ENCODE results near the gene UTP11. TPM values are rescaled to one million over a fixed set of nuclear protein-coding genes. Genes with fewer than 3 reads are reported as not detected.

UTP11 gene
- total RNA-seq, 2 donors from 2014 or later: 59.9 to 60.0 TPM

DNA sequence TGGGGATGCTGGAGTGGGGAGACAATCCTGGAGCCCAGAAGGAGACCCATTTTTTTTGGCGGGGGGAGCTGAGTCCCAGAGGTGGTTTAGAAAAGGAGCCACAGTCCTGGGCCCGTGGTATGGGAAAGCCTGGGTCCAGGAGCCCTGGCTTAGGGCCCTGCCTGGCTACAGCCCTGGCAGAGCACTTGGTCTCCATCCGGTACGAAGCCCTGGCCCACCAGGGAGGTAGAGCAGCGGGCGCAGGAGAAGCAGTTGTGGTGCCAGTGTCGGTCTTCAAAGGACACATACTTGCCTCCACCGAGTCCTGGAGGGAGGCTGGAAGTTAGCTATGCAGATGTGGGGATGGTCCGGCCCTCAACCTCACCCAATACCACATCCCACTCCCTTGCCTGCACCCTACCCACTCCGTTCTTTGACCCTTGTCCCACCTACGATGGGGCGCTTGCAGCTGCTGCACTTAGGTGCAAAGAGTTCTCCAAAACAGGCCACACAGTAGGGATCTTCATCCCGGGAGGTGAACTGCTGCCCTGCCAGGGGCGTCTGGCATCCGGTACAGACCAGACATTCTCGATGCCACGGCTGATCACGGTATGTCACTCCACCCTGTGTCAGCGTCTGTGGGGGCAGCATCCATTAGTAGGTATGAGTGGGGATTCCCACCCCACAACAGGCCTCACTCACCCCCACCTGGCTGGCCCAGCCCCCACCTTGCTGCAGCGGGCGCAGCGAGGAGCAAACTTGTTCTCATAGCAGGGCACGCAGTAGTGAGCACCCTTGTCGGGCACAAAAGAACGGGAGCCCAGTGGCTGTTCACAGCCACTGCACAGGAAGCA, 15.1 kb upstream of the UTP11 start:
- Mint-ChIP-seq H3K27ac (peak overlapping the region; percentile 95 to 98), H3K4me1 (ENCODE audit: low read depth in 2 of 2) (peaks cover 36 to 52% of the 10 kb centered on the region in 2 donors), H3K27me3 (no peaks in the 10 kb centered on the region)

GRCh38 chr1:37998089-37998808, 14.3 kb upstream of the UTP11 start:
- H3K4me3 Mint-ChIP-seq: peak overlapping the region; percentile 83
- H3K27me3 Mint-ChIP-seq: no peaks in the 10 kb centered on the region
- no peak for DNase-seq (ENCODE audit: low spot score)
- H3K4me1 Mint-ChIP-seq (ENCODE audit: low read depth in 2 of 2): peaks cover 38 to 54% of the 10 kb centered on the region in 2 donors
- ATAC-seq: no peak
- peak overlapping the region; percentile 95 to 98 for H3K27ac Mint-ChIP-seq
- no peaks in the 10 kb centered on the region for H3K9me3 Mint-ChIP-seq
- H3K36me3 Mint-ChIP-seq: peaks cover 4% of the 10 kb centered on the region

More for the DNA sequence above, 15.1 kb upstream of the UTP11 start:
- no peak overlapping the region for H3K4me3 Mint-ChIP-seq
- H3K36me3 Mint-ChIP-seq: peaks cover 4% of the 10 kb centered on the region
- H3K9me3 Mint-ChIP-seq: no peaks in the 10 kb centered on the region
- DNase-seq (ENCODE audit: low spot score) (no peak), ATAC-seq (no peak)

GRCh38 chr1:37998913-37999429, 13.6 kb upstream of the UTP11 start:
- no peaks in the 10 kb centered on the region for H3K9me3 Mint-ChIP-seq
- no peak for DNase-seq (ENCODE audit: low spot score)
- H3K27me3 Mint-ChIP-seq: no peaks in the 10 kb centered on the region
- peaks cover 4% of the 10 kb centered on the region for H3K36me3 Mint-ChIP-seq
- ATAC-seq: no peak
- peaks cover 41 to 61% of the 10 kb centered on the region in 2 donors for H3K4me1 Mint-ChIP-seq (ENCODE audit: low read depth in 2 of 2)
- H3K27ac Mint-ChIP-seq: peak overlapping the region; percentile 95 to 98
- H3K4me3 Mint-ChIP-seq: peak overlapping the region; percentile 83

DNA sequence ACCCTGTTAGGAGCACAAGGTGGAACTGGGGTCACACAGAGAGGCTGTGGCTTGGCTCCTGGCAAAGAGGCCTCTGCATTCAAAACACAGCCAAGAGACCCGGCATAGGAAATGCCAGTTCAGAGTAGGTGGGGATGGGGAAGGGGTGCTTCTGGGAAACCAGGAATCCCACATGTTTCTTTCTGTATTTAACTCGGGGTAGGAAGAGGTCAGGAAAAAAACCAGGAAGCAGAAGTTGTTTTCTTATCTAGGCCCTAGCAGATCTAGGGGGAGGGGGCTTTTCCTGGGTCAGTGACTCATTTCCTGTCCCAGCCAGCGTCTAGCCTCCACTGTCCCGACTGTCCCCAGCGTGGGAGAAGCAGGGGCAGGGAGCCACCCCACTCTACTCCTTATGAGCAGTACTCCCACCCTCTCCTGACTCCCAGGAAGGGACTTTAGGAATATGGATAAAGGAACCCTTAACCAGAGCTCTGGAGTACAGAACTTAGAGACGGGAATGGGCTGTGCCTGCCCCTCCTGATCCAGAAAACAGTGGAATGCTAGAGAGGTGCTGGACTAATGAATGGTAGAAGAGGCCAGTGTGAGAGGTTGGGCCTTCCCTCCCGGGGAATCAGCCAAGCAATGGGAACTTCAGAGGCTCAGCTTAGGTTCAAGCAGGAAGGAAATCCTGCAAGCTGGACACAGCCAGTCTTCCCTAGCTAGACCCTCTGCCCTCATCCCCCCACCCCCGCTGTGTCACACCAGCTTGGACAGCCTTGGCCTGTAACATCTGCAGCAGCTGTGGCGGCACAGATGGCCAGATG, 12.9 kb upstream of the UTP11 start:
- ATAC-seq: peak in 1 of 2 donors; percentile 70
- peak; percentile 69 for DNase-seq (ENCODE audit: low spot score)
- H3K27ac Mint-ChIP-seq: peak overlapping the region; percentile 95 to 98
- H3K27me3 Mint-ChIP-seq: no peaks in the 10 kb centered on the region
- peaks cover 47 to 65% of the 10 kb centered on the region in 2 donors for H3K4me1 Mint-ChIP-seq (ENCODE audit: low read depth in 2 of 2)
- no peaks in the 10 kb centered on the region for H3K9me3 Mint-ChIP-seq
- H3K36me3 Mint-ChIP-seq: peaks cover 4% of the 10 kb centered on the region
- peak overlapping the region; percentile 83 for H3K4me3 Mint-ChIP-seq

DNA sequence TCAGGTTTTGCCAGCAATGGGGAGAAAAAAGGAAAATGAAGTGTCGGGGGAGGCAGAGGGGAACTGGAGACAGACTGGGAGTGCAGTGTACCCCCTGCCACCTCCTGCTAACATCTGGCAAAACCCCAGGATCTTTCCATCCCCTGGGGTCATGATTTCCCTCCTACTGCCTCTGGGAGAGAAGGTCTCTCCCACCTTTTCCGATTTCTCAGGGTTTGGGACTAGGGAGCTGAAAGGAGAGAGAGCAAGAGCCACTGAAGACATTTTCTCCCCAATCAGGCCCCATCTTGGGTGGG, 12.4 kb upstream of the UTP11 start:
- H3K36me3 Mint-ChIP-seq: peaks cover 1% of the 10 kb centered on the region
- H3K9me3 Mint-ChIP-seq: no peaks in the 10 kb centered on the region
- no peaks in the 10 kb centered on the region for H3K27me3 Mint-ChIP-seq
- peaks cover 44 to 60% of the 10 kb centered on the region in 2 donors for H3K4me1 Mint-ChIP-seq (ENCODE audit: low read depth in 2 of 2)
- H3K4me3 Mint-ChIP-seq: peak overlapping the region; percentile 83
- H3K27ac Mint-ChIP-seq: peak overlapping the region; percentile 95 to 98
- DNase-seq (ENCODE audit: low spot score): no peak
- ATAC-seq: no peak

DNA sequence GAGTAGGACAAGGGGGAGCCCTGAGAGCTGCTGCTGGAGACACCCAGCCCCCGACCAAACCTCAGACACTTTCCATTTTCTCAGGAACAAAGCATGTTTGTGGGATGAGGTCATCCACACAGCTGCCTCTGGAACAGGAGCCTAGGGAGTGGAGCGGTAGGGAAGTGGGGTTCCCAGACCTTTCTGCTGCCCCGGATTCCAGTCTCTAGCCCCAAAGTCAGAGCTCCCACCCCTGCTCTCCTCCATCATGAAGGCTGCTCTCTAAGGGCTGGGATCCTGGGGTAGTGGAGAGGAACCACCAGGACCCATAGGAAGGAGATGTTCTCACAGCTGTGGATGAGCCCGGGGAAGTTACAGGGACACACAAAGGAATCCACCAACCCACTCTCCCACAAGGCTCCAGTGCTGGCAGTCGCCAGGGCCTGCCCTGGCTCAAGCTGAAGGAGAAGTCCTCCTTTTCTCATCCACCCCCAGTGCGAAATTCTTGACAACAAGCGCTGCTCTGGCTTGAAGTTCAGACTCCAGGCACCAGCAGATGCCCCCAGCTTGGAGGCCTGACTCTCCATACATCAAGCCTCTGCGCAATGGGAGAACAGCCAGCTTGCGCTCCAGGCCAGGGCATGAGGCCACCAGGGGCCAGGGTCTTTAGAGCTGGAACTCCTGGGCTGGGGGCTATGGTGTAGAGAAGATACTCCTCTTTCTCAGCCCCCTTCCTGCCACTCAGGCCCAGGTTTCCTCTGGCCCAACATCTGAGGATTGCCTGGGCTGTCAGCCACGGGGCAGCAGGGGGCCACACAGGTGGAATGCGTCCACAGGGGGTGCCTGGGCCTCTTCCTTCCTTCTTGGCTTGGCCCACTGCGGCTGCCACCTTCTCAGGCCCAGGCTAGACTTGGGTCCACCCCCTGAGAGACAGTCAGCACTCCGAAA, 11.7 kb upstream of the UTP11 start:
- peaks cover 41 to 59% of the 10 kb centered on the region in 2 donors for H3K4me1 Mint-ChIP-seq (ENCODE audit: low read depth in 2 of 2)
- H3K36me3 Mint-ChIP-seq: no peaks in the 10 kb centered on the region
- ATAC-seq: peak; percentile 18 to 20

DNA sequence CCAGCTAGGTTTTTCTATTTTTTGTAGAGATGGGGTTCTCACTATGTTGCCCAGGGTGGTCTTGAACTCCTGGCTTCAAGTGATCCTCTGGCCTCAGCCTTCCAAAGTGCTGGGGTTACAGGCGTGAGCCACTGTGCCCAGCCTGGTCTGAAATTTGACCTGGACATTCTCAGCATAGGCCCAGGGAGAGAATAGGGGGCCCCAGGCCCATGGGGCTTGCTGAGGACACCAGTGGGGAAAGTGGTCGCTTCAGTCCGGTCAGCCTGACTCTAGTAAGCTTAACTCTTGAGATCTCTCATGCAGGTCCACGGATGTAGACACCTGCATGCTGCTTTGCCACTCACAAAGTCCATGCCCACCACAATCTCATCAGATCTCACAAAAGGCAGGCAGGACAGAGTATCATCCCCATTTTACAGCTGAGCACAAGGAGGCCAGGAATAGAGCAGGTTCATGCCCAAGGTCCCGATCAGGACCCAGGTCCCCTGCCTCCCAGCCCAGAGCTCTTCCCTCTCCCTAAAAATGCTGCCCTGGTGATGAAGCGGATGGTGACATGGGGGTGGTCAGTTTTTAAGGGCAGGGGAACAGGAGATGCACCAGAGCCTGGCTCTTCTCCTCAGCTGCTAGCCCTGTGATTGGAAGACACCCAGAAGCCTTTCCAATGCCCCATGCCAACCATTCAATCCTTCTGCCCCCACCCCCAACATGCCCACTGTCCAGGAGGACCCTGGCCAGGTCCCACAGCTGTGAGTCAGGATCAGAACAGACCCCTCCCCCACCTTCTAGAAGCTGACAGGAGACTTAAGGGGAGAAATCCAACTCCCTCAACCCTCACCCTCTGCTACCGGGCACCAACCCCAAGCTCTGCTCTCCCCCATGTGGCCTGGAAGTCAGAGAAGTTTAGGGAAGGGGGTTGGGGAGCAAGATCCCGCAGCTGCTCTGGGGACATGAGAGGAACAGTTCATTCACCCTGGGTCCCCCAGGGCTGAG, 9.0 kb upstream of the UTP11 start:
- Mint-ChIP-seq H3K27me3 (no peaks in the 10 kb centered on the region), H3K27ac (peak overlapping the region; percentile 83 to 91), H3K4me3 (peak overlapping the region; percentile 92), H3K4me1 (ENCODE audit: low read depth in 2 of 2) (peaks cover 37 to 54% of the 10 kb centered on the region in 2 donors), H3K9me3 (no peaks in the 10 kb centered on the region), H3K36me3 (no peaks in the 10 kb centered on the region)
- ATAC-seq (no peak), DNase-seq (ENCODE audit: low spot score) (no peak)

More for the DNA sequence above, 11.7 kb upstream of the UTP11 start:
- H3K9me3 Mint-ChIP-seq: no peaks in the 10 kb centered on the region
- no peaks in the 10 kb centered on the region for H3K27me3 Mint-ChIP-seq
- H3K4me3 Mint-ChIP-seq: peak overlapping the region; percentile 83
- H3K27ac Mint-ChIP-seq: peak overlapping the region; percentile 95 to 98
- DNase-seq (ENCODE audit: low spot score): no peak

GRCh38 chr1:38004284-38005108, 8.0 kb upstream of the UTP11 start:
- ATAC-seq: peak; percentile 12 to 29
- Mint-ChIP-seq H3K4me1 (ENCODE audit: low read depth in 2 of 2) (peaks cover 38 to 53% of the 10 kb centered on the region in 2 donors), H3K27me3 (no peaks in the 10 kb centered on the region), H3K36me3 (no peaks in the 10 kb centered on the region), H3K27ac (peak overlapping the region; percentile 83 to 91), H3K4me3 (peak overlapping the region; percentile 92), H3K9me3 (no peaks in the 10 kb centered on the region)
- no peak for DNase-seq (ENCODE audit: low spot score)

GRCh38 chr1:38005195-38006007, 7.1 kb upstream of the UTP11 start, which contains the start of gene FHL3:
Gene FHL3, minus strand, starts transcription at chr1:38005514. Its CDS starts 6,102 bp downstream, at chr1:37999412.
- ATAC-seq (peak; percentile 59 to 76), DNase-seq (ENCODE audit: low spot score) (peak; percentile 79)
- H3K27me3 Mint-ChIP-seq: no peaks in the 10 kb centered on the region
- peak within 1 kb of the TSS; percentile 83 to 100 for H3K27ac Mint-ChIP-seq
- H3K4me3 Mint-ChIP-seq: peak within 1 kb of the TSS; percentile 92
- no peaks in the 10 kb centered on the region for H3K36me3 Mint-ChIP-seq
- no peaks in the 10 kb centered on the region for H3K9me3 Mint-ChIP-seq
- H3K4me1 Mint-ChIP-seq (ENCODE audit: low read depth in 2 of 2): peaks cover 38 to 53% of the 10 kb centered on the region in 2 donors

DNA sequence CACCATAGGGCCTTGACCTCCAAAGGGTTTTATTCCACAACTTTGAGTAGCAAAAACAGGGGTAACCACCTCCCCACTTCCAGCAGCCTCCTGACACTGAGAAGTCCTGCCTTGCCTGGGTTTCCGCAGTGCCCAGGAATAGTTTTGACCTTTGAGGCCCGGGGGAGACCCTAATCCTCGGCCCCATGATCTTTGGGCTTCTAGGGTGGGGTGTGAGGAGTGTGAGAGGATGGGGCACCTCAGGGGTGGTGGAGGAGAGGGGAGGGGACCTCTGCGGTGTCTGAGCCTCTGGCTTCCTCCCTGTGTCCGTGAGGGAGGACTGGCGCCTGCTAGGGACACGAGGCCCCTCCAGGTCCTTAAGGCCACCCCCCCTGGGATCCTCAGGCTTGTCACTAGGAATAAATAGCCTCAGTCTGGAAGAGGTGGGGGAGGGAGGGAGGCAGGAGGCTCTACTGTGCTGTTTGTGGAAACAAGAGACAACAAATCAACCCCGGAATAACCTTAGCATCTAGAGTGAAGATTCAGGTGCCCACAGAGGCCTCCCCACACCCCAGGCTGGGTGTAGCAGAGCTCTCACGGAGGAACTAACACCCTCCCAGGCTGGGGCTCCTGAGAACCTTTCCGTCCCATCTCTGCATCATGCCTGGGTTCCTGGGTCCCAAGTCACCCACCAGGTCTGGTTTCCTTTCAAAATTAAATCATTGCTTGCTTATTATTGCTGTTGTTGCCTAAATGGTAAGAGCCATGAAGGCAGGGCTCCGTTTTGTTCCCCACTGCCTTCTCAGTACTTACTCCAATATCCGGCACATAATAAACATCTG, 6.3 kb upstream of the UTP11 start:
- Mint-ChIP-seq H3K4me1 (ENCODE audit: low read depth in 2 of 2) (peaks cover 40 to 52% of the 10 kb centered on the region in 2 donors), H3K27ac (peak overlapping the region; percentile 60 to 100), H3K4me3 (peak overlapping the region; percentile 59), H3K36me3 (no peaks in the 10 kb centered on the region), H3K27me3 (no peaks in the 10 kb centered on the region), H3K9me3 (no peaks in the 10 kb centered on the region)
- DNase-seq (ENCODE audit: low spot score) (no peak), ATAC-seq (no peak)
